Measurements from ENCODE around the gene SPDYE6. TPM values are rescaled to one million over a fixed set of nuclear protein-coding genes. Genes with fewer than 3 reads are reported as not detected.
"Not testable (repeated sequence)": the region's sequence is repeated elsewhere in the genome, so short reads cannot be mapped to it uniquely, and the experiment has no call there.

Gene SPDYE6
- not detected for total RNA-seq

GRCh38 chr7:102356344-102356743 lies at the start of gene SPDYE6:
TSS of gene SPDYE6 (minus strand) at chr7:102356444. CDS start at chr7:102356023, 421 bp downstream.
- not testable (repeated sequence) for ATAC-seq; DNase-seq (ENCODE audit: low spot score)

GRCh38 chr7:102404862-102405188 lies 48.6 kb upstream of the SPDYE6 start:
- ATAC-seq; DNase-seq (ENCODE audit: low spot score): not testable (repeated sequence)

GRCh38 chr7:102404005-102404861 lies 48.0 kb upstream of the SPDYE6 start:
- DNase-seq (ENCODE audit: low spot score) (no peak), ATAC-seq (peak; percentile 98)

- ATAC-seq (no peak), DNase-seq (ENCODE audit: low spot score) (no peak)
These were observed 47.3 kb upstream of the SPDYE6 start for GRCh38 chr7:102403563-102403962.

GRCh38 chr7:102400360-102400759 lies 44.1 kb upstream of the SPDYE6 start:
- ATAC-seq (no peak), DNase-seq (ENCODE audit: low spot score) (no peak)

GRCh38 chr7:102398543-102398942 lies 42.3 kb upstream of the SPDYE6 start:
- no peak for ATAC-seq

GRCh38 chr7:102396710-102397019 lies 40.4 kb upstream of the SPDYE6 start:
- peak; percentile 11 for ATAC-seq
- DNase-seq (ENCODE audit: low spot score), result no peak

More at GRCh38 chr7:102398543-102398942, 42.3 kb upstream of the SPDYE6 start:
- no peak for DNase-seq (ENCODE audit: low spot score)

- ATAC-seq (peak; percentile 93), DNase-seq (ENCODE audit: low spot score) (peak; percentile 82)
These were observed 39.8 kb upstream of the SPDYE6 start, which contains the start of gene PRKRIP1 for GRCh38 chr7:102395873-102396709. TSS of gene PRKRIP1 (plus strand) at chr7:102396363. CDS start at chr7:102396412, 49 bp downstream.

GRCh38 chr7:102395592-102395872 lies 39.3 kb upstream of the SPDYE6 start:
- no peak for DNase-seq (ENCODE audit: low spot score)
- peak; percentile 21 for ATAC-seq

- DNase-seq (ENCODE audit: low spot score) (no peak), ATAC-seq (no peak)
These were observed 37.2 kb upstream of the SPDYE6 start for GRCh38 chr7:102393467-102393866.

- ATAC-seq (no peak), DNase-seq (ENCODE audit: low spot score) (no peak)
These were observed 36.1 kb upstream of the SPDYE6 start for GRCh38 chr7:102392330-102392729.

GRCh38 chr7:102390697-102391484 lies 34.6 kb upstream of the SPDYE6 start:
- DNase-seq (ENCODE audit: low spot score), result peak; percentile 84
- peak; percentile 98 for ATAC-seq

- DNase-seq (ENCODE audit: low spot score) (no peak), ATAC-seq (no peak)
These were observed 33.6 kb upstream of the SPDYE6 start for GRCh38 chr7:102389810-102390209.

GRCh38 chr7:102387064-102387463 lies 30.8 kb upstream of the SPDYE6 start:
- DNase-seq (ENCODE audit: low spot score) (no peak), ATAC-seq (peak; percentile 36)

- ATAC-seq; DNase-seq (ENCODE audit: low spot score): not testable (repeated sequence)
These were observed 25.6 kb upstream of the SPDYE6 start for GRCh38 chr7:102381696-102382425.

GRCh38 chr7:102380837-102381236 lies 24.6 kb upstream of the SPDYE6 start:
- ATAC-seq; DNase-seq (ENCODE audit: low spot score): not testable (repeated sequence)

- DNase-seq (ENCODE audit: low spot score) (no peak), ATAC-seq (no peak)
These were observed 20.8 kb upstream of the SPDYE6 start for GRCh38 chr7:102376964-102377466.

- not testable (repeated sequence) for DNase-seq (ENCODE audit: low spot score); ATAC-seq
These were observed 16.6 kb upstream of the SPDYE6 start for GRCh38 chr7:102372796-102373195.

GRCh38 chr7:102370038-102370437 lies 13.8 kb upstream of the SPDYE6 start:
- not testable (repeated sequence) for DNase-seq (ENCODE audit: low spot score); ATAC-seq

GRCh38 chr7:102365390-102365789 lies 9.1 kb upstream of the SPDYE6 start:
- not testable (repeated sequence) for ATAC-seq; DNase-seq (ENCODE audit: low spot score)
